NCI-H146 treated with DMSO at 0.1 percent for 48 hours (cell line): ENCODE data around the gene SPEF2.

Experiments used
- DNase-seq: peaks from one replicate; lab custom pipeline; 2025; ENCODE audit not compliant: unreplicated experiment; lab: John Stamatoyannopoulos, UW

Gene SPEF2, protein sequence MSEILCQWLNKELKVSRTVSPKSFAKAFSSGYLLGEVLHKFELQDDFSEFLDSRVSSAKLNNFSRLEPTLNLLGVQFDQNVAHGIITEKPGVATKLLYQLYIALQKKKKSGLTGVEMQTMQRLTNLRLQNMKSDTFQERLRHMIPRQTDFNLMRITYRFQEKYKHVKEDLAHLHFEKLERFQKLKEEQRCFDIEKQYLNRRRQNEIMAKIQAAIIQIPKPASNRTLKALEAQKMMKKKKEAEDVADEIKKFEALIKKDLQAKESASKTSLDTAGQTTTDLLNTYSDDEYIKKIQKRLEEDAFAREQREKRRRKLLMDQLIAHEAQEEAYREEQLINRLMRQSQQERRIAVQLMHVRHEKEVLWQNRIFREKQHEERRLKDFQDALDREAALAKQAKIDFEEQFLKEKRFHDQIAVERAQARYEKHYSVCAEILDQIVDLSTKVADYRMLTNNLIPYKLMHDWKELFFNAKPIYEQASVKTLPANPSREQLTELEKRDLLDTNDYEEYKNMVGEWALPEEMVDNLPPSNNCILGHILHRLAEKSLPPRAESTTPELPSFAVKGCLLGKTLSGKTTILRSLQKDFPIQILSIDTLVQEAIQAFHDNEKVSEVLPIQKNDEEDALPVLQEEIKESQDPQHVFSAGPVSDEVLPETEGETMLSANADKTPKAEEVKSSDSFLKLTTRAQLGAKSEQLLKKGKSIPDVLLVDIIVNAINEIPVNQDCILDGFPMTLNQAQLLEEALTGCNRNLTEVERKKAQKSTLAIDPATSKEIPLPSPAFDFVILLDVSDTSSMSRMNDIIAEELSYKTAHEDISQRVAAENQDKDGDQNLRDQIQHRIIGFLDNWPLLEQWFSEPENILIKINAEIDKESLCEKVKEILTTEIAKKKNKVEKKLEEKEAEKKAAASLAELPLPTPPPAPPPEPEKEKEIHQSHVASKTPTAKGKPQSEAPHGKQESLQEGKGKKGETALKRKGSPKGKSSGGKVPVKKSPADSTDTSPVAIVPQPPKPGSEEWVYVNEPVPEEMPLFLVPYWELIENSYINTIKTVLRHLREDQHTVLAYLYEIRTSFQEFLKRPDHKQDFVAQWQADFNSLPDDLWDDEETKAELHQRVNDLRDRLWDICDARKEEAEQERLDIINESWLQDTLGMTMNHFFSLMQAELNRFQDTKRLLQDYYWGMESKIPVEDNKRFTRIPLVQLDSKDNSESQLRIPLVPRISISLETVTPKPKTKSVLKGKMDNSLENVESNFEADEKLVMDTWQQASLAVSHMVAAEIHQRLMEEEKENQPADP (N-terminal part only)

DNA sequence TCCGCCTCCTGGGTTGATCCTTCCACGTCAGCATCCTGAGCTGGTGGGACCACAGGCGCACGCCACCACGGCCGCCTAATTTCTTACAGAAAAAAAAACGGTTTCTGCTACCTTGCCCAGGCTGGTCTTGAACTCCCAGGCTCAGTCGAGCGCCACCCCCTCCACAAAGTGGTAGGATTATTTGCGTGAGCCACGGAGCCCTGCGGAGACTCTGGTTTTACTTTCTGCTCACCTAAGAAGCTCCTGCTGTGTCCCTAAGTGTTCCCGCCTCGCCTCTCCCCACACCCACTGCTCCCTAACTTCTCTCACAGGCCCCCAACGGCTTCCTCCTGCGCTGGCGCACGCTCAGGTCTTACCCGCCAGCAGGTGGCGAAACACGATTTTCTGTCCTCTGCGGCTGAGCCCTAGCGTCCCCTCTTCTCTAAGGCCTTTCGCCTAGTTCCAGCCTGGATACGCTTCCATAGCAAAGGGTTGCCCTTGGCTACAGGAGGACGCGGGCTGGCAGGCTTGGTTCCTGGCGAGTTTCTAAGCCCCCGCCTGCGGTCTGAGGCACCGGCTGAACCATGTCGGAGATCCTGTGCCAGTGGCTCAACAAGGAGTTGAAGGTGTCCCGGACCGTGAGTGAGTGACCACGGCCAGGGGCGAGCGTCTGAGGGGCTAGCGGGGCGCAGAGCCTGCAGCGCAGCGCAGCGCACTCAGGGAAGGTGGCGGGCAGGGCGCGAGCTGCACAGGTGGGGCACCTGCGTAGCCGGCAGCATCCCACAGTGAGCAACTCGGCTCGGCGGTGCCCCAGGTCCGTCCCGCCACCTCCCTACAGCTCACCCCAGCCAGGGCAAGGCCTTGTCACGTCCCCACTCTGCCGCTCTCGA lies at the start of gene SPEF2:
SPEF2 (plus strand) TSS at position 429 of the 869 bp plus-strand sequence; CDS start at position 564, 135 bp downstream.
- DNase-seq, result peak; percentile 27

DNA sequence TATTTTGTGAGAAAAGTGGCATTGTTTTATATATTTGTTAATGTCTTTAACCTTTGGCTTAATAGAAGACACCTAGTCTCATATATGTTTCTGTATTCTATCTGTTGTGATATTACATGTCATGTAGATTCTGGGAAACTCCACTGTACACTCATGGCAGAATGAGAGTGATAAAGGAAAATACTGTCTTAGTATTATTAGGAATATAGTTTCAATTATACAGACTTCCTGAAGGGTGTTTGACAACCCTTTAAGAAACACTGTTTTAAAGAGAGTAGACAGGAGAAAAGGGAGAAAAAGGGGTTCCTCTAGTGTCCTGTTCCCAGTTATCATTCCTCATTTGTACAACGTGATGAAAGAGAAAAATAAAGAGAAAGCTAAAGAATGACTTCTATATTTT lies 42.1 kb upstream of the SPEF2 start:
- DNase-seq, result no peak

DNA sequence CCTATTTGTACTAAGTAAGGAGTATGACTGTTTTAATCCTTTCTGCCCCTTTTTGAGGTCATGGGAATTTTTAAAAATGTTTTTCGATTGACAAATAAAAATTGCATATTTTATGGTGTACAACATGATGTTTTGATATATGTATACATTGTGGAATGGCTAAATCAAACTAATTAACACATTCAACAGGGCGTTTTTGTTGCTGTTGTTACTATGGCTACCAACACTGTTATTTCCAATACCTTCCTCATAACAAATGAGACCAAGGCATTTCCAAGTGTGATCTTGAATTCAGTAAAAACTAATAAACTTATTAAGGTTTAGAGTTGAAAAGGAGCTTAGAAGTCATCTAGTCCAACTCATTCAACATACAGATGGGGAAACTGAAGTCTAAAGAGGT lies 30.2 kb upstream of the SPEF2 start:
- no peak for DNase-seq

DNA sequence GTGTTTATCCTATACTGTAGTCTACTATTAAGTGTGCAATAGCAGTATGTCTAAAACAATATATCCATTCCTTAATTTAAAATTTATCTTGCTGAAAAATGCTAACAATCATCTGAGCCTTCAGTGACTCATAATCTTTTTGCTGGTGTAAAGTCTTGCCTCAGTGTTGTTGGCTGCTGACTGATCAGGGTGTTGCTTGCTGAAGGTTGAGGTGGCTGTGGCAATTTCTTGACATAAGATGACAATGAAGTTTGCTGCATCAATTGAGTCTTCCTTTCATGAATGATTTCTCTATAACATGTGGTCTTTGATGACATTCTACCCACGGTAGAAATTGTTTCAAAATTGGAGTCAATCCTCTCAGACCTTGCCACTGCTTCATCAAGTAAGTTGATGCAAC lies 24.3 kb upstream of the SPEF2 start:
- no peak for DNase-seq

DNA sequence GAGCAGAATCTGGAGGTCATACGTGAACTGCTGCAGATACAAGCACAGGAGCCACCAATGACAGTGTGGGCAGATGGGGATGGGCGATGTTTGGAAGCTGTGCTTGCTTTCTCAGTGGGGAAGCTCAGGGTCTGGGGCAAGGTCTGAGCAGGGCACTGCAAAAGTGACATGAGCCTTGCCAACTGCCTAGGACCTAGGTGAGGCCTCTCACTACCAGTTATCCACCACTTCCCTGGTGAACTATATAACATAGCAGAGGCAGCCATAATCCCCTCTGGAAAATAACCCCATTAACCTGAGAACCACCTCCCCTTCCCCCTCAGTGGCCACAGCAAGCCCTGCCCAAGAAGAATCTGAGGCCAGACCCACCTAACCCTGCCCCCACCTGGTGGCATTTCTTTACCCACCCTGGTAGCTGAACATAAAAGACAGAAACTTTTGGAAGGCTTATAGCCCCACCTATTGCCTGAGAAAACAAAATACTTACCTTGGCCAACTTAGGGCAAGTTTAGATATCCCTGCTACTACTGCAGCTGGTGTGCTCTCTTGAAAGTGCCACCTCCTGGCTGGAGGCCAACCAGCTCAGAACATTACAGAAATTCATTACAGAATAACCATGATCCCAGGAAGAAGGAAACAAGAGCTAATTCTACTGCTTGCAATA lies 18.8 kb upstream of the SPEF2 start:
- DNase-seq, result no peak

DNA sequence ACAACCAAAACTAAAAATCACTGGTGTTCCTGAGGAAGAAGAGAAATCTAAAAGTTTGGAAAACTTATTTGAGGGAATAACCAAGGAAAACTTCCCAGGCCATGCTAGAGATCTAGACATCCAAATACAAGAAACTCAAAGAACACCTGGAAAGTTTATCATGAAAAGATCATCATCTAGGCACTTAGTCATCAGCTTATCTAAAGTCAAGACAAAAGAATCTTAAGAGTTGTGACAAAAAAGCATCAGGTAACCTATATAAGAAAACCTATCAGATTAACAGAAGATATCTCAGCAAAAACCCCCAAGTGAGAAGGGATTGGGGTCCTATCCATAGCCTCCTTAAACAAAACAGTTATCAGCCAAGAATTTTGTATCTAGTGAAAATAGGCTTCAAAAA lies 17.1 kb upstream of the SPEF2 start:
- DNase-seq, result no peak

DNA sequence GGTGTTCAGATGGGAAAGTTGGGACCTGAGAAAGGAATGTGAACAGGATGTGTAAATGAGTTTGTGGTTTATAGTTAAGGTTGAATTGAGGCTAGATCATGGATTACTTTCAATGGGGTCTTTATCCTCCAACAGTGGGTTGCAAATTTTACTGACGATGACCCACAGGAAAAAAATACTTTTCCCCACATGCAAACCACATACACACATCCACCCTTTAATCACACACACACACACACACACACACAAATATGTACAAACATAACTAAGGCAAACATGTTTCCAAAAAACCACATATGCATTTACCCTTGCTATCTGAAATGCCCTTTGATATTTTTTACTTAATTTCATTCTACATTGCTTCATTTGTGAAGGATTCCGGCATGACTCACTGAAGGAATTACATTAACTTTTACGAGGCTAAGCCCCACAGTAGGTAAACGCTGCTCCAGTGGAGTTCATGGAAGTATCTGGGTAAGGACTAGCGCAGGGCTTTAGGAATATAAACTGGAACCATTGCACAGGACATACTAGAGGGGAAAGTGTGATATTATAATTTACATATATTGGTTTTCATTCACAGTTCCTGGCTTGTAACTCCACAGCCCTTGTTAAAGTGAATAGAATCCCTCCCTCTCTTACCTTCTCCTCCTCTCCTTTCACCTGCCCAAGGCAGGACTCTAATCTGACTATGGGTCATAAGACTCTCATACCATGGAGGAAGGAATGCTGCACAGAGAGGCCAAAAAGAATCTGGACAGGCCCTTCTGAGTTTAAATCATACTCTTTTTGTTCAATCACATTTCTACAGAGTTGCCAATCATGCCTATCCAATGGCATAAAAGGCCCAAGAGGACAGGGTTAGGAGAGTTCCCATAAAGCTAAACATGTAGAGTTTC lies 8.5 kb upstream of the SPEF2 start:
- DNase-seq, result no peak

DNA sequence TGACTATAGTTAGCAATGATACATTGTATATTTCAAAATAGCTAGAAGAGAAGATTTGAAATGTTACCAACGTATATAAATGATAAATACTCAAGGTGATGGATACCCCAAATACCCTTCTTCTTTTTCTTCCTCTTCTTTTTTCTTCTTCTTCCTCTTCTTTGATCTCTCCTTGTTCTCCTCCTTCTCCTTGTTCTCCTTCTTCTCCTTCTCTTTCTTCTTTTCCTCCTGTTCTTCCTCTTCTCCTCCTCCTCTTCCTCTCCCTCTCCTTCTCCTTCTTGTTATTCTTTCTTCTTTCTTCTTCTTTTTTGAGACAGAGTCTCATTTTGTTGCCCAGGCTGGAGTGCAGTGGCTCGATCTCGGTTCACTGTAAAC lies 616 bp upstream of the SPEF2 start:
- DNase-seq, result no peak

DNA sequence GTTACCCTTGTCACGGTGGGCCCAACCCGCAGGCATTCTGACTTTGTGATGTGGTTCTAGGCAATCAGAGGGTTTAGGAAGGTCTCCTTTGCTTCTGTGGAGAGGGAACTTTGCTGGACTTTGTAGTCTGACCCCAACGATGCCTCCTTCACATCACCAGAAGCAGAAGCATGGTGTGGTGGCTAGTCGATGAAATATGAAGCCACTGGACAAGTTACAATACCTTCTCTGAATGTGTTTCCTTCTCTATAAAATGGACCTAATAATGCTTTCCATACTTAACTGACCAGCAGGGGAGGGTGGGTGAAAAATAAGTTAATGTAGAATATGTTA lies 607 bp downstream of the SPEF2 start:
- no peak for DNase-seq

DNA sequence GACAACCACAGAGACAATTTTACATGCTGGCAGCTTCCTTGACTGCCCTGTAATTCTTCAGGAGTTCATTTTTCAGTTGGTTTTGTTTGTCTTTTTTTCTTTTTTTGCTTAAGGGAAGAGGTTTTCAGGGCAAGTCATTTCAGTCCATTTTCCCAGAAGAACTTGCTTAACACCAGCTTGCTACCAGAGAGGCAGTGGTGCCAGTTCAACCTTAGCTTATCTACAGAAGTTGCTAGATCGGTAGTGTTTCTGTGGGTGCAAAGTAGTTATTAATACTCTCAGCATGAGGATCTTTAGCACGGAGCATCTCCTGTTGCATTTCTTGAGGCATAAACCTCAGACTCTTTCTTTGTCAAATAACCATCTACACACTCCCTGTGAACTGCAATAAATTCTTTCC lies 1.1 kb downstream of the SPEF2 start:
- no peak for DNase-seq

DNA sequence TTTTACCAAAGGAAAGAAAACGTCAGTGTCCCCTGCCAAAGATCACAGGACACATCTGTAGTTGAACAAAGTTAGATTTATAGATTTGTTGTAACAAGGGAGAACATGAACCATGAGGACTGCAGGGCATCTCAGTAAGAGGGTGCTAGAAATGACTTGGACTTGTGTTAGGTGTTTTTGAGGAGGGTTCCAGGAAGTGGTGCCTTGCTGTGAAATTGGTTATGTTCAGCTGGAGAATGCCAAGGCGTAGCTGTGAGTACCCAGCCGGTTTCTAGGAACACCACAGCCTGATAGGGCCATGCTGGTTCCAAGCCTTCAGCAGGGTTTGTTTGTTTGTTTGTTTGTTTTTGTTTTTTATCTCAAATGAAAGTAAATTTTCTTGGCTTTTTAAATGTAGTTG lies 5.3 kb downstream of the SPEF2 start:
- DNase-seq, result no peak

DNA sequence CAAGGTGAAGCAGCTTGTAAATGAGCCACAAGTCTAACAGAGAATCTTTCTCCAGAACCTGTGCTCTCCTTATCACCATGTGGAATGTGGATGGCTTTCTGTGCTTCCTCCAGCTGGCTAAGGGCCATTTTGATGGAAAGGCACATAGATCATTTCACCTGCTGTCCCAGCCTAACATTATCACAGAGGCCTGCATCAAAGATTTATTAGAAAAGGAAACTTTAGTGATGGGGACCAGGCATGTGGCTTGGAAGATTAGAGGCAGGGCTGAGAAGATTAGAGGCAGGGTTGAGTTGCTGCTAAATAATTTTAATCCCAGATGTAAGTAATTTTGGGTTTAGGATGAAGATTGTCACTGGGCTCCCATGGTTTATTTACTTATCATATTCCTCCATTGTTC lies 6.3 kb downstream of the SPEF2 start:
- DNase-seq, result no peak

DNA sequence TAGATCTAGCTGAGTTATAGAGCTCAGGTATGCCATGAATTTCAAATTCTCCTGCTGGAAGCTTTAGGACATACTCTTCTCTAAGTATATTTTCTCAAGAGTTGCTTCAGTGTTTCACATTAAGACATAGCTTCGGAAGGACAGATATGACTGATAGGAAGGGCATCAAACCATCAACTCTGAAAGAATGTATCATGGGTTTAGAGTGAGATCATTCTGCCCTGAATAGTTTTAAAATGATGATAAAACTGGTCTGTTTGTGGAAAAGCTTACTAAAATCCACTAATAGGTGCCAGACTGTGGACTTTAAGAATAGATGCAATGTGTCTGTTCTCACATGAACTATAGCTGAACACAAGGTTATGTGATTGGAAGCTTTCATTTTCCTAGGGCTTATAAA lies 8.4 kb downstream of the SPEF2 start:
- no peak for DNase-seq

DNA sequence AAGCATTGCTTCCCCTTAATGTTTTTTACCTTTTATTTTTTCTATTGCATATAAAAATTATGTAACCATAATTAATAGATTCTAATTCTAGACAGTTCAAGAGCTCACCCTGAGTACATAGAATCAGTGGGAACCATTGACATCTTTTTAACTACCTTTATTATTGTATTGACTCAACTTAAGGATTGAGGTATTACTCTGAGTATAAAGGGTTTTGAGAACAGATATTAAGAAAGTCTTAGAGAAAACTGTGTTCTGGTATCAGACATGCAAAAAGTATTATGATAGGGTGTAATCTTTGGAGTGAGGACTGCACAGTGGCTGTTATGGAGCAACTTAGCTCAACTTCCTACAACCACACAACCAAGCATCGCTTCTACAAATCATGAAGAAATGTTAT lies 8.9 kb downstream of the SPEF2 start:
- DNase-seq, result no peak

DNA sequence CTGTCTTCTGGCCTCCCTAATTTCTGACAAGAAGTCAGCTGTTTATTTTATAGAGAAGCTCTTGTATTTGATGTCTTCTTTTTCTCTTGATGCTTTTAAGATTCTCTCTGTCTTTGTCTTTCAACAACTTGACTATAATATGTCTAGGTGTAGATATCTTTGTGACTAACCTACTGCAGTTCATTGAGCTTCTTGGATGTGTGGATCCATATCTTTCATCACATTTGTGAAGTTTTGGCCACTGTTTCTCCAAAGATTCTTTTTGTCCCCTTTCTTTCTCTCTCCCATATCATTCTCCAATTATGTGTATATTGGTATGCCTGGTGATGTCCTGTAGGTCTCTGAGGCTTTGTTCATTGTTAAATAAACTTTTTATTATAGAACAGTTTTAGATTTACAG lies 16.7 kb downstream of the SPEF2 start:
- DNase-seq, result no peak

DNA sequence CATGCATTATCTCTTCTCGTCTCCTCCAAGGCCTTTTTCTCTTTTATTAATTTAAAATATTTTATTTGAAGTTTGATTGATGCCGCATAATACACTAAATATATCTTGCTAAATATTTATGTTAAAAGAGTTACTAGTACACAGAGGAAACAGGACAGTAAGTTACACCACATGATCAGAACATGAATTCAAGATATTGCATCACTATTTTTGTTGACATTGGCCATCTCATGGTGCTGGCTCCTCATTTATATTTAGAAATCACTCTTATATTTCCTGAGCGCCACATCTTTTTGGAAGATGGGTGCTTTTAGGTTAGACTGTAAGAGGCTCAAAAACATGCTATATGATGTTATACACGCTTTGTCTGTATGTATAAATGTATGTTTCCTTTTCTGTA lies 23.0 kb downstream of the SPEF2 start:
- no peak for DNase-seq

DNA sequence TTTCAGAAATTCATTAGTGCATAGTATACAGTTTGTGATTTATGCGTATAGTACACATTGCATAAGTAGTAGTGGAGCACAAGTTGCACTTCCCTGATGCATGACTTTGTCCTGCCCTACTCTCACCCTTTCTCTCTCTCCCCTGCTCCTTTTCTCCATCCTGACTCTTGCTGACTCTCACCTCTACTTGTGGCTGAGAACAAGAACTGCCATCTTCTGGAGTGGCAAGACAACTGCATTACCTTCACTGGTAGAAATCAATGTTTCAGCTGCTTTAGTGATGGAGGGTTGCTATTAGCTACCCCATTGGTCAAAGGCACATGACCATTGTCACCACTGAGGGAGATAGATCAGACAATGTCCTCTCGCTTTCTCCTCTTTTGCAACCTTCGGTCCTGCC lies 26.9 kb downstream of the SPEF2 start:
- no peak for DNase-seq

DNA sequence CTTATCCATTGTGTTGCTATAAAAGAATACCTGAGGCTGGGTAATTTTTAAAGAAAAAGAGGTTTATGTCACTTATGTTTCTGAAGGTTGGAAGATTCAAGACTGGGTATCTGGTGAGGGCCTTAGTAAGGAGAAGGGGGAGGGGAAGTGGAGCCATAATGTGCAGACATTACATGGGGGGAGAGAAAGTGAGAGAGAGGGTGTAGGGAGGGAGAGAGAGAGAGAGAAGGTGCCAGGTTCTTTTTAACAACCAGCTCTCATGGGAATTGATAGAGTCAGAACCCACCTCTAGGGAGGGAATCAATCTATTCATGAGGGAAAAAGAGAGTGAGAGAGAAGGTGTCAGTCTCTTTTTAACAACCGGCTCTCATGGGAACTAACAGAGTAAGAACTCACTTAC lies 29.5 kb downstream of the SPEF2 start:
- DNase-seq, result no peak

DNA sequence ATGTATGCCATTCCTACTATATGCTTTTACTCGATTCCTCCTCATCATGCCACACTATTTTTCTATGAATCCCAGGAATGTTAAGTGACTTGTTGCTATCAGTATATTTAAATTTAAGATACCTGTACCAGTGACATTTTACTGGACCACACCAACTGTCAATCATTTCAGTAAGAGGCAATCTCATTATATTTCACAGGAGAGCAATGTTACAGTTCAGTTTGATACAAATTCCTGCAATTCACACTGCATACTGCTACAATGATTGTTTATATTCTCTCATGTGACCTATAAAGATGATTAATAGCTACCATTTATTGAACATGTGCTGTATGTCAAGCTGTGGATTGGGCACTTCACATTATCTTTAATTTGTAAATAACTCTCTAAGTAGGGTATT lies 30.0 kb downstream of the SPEF2 start:
- no peak for DNase-seq
